HepG2 (cell line): ENCODE data around the gene WEE1. TPM values are rescaled to one million over a fixed set of nuclear protein-coding genes. Genes with fewer than 3 reads are reported as not detected.

Experiments used
- FOXA1 ChIP-seq, 2 experiments: fragments of 450-650 bp in 1 of 2; sonication (generic) in 1 of 2; formaldehyde crosslinking in 1 of 2; IDR thresholded peaks; 2 replicates each; pipeline versions ENCODE4 v1.4.0 to v1.6.1; 2016 to 2020; ENCODE audit warnings: missing genetic modification reagents in 1 of 2
- FOXJ3 ChIP-seq: sonication (generic); formaldehyde crosslinking; IDR thresholded peaks from 2 replicates; pipeline ENCODE4 v1.4.0; 2020; ENCODE audit warnings: missing genetic modification reagents, mild to moderate bottlenecking, borderline replicate concordance
- HIVEP1 ChIP-seq: sonication (generic); formaldehyde crosslinking; IDR thresholded peaks from 2 replicates; pipeline ENCODE4 v1.4.0; 2020; ENCODE audit warnings: mild to moderate bottlenecking, missing genetic modification reagents
- IRF9 ChIP-seq: sonication (generic); formaldehyde crosslinking; IDR thresholded peaks from 2 replicates; pipeline ENCODE4 v1.8.0; 2022; ENCODE audit warnings: missing genetic modification reagents, mild to moderate bottlenecking, borderline replicate concordance
- MLXIP ChIP-seq: sonication (generic); formaldehyde crosslinking; IDR thresholded peaks from 2 replicates; pipeline ENCODE4 v1.9.0; 2021; ENCODE audit warnings: missing genetic modification reagents, borderline replicate concordance
- PLSCR1 ChIP-seq: sonication (generic); formaldehyde crosslinking; IDR thresholded peaks from 2 replicates; pipeline ENCODE4 v1.5.0; 2020; ENCODE audit warnings: missing genetic modification reagents, mild to moderate bottlenecking, borderline replicate concordance
- RXRA ChIP-seq: sonication (generic); formaldehyde crosslinking; IDR thresholded peaks from 2 replicates; pipeline ENCODE4 v1.5.1; 2020; ENCODE audit warnings: missing genetic modification reagents
- SPEN ChIP-seq: sonication (generic); formaldehyde crosslinking; IDR thresholded peaks from 2 replicates; pipeline ENCODE4 v1.5.1; 2020; ENCODE audit warnings: low read depth, mild to moderate bottlenecking, missing genetic modification reagents
- SRF ChIP-seq: IDR thresholded peaks from 2 replicates; pipeline ENCODE4 v1.6.1; 2011; ENCODE audit warnings: mild to moderate bottlenecking, low read depth, low read length, moderate library complexity
- TARDBP ChIP-seq: sonication (generic); formaldehyde crosslinking; IDR thresholded peaks from 2 replicates; pipeline ENCODE4 v1.8.0; 2022; ENCODE audit warnings: mild to moderate bottlenecking, missing genetic modification reagents
- ZNF234 ChIP-seq: sonication (generic); formaldehyde crosslinking; conservative IDR thresholded peaks from 2 replicates; pipeline ENCODE4 v1.5.1; 2020; ENCODE audit warnings: mild to moderate bottlenecking, missing genetic modification reagents
- ZNF281 ChIP-seq: sonication (generic); formaldehyde crosslinking; IDR thresholded peaks from 2 replicates; pipeline ENCODE4 v1.4.0; 2020; ENCODE audit warnings: missing genetic modification reagents, borderline replicate concordance
- ZNF432 ChIP-seq: sonication (generic); formaldehyde crosslinking; IDR thresholded peaks from 2 replicates; pipeline ENCODE4 v1.5.0; 2020; ENCODE audit warnings: missing genetic modification reagents, mild to moderate bottlenecking, borderline replicate concordance
- ZNF460 ChIP-seq: sonication (generic); formaldehyde crosslinking; IDR thresholded peaks from 2 replicates; pipeline ENCODE4 v1.5.1; 2020; ENCODE audit warnings: missing genetic modification reagents, mild to moderate bottlenecking, borderline replicate concordance
- ZNF503 ChIP-seq: sonication (generic); formaldehyde crosslinking; IDR thresholded peaks from 2 replicates; pipeline ENCODE4 v1.4.0; 2020; ENCODE audit warnings: missing genetic modification reagents
- ZNF639 ChIP-seq: conservative IDR thresholded peaks from 2 replicates; pipeline ENCODE4 v1.6.1; 2018; ENCODE audit warnings: missing genetic modification reagents
- polyA plus RNA-seq, 8 experiments: library from polyadenylated mRNA; depleted of rRNA in 3 of 8; stranded (reverse) in 7 of 8; unstranded in 1 of 8; fragments of >200 nt; fragmentation: Illumina TruSeq in 4 of 8; extraction: Trizol in 4 of 8; gene quantifications; 2 replicates each; pipeline versions ENCODE4 v1.2.1 to v1.2.3, GENCODE V29; 2011 to 2016; ENCODE audit warnings: low read depth in 4 of 8, missing spikeins in 1 of 8, mixed read lengths in 1 of 8; ENCODE audit not compliant: insufficient read depth in 1 of 8
- total RNA-seq, 5 experiments: library from RNA; depleted of rRNA; stranded (reverse); fragments of >200 nt; fragmentation: Illumina TruSeq; extraction: Trizol; gene quantifications; 2 replicates each; pipeline ENCODE4 v1.2.3, GENCODE V29; 2016; ENCODE audit warnings: low read depth in 1 of 5

WEE1 gene
- total and polyA plus RNA-seq, 2 of the 13 experiments (the other 11 are each of a cell fraction or from before 2014, with no cell fraction given): 31.4 to 63.7 TPM

- TF ChIP-seq IRF9 (CRISPR knock-in tag) (no peak), SRF (no peak), FOXJ3 (CRISPR knock-in tag) (peak; percentile 86), RXRA (peak; percentile 44; the same call in 1 of the 2 replicates), ZNF432 (no peak), PLSCR1 (CRISPR knock-in tag) (no peak), FOXA1 (IDR thresholded peaks at IDR 0.05) (0 out of 2 replicates have a peak, but pooled peaks have one; percentile 35), FOXA1 (CRISPR knock-in tag; IDR thresholded peaks at IDR 0.05) (peak; percentile 79), MLXIP (CRISPR knock-in tag) (no peak), SPEN (CRISPR knock-in tag) (peak; percentile 14; the same call in 1 of the 2 replicates), ZNF234 (CRISPR knock-in tag) (no peak), ZNF503 (CRISPR knock-in tag) (peak; percentile 80), TARDBP (CRISPR knock-in tag) (0 out of 2 replicates have a peak, but pooled peaks have one; percentile 65), ZNF460 (CRISPR knock-in tag) (no peak), HIVEP1 (CRISPR knock-in tag) (no peak), ZNF281 (no peak), ZNF639 (CRISPR knock-in tag) (no peak)
Measured at GRCh38 chr11:9613118-9613829, 39.8 kb downstream of the WEE1 start (continued).
